Nephron (organoid): ENCODE data around the gene SLC25A34.

Experiments used
- H3K27ac Mint-ChIP-seq, 3 experiments: 2 replicates each; pipeline ENCODE4 v1.8.0; 2020; ENCODE audit warnings: mixed read lengths in 3 of 3, mild to moderate bottlenecking in 2 of 3, moderate library complexity in 1 of 3
- H3K27me3 Mint-ChIP-seq: 2 replicates; pipeline ENCODE4 v1.8.0; 2021; ENCODE audit warnings: low read depth, mild to moderate bottlenecking, moderate library complexity, mixed read lengths
- H3K36me3 Mint-ChIP-seq: 2 replicates; pipeline ENCODE4 v1.8.0; 2020; ENCODE audit warnings: low read depth, mixed read lengths
- H3K4me1 Mint-ChIP-seq: 2 replicates; pipeline ENCODE4 v1.8.0; 2020; ENCODE audit warnings: mixed read lengths
- H3K4me3 Mint-ChIP-seq, 3 experiments: 2 replicates each; pipeline ENCODE4 v1.8.0; 2020; ENCODE audit warnings: mild to moderate bottlenecking in 3 of 3, mixed read lengths in 3 of 3, moderate library complexity in 2 of 3
- H3K9me3 Mint-ChIP-seq: 2 replicates; pipeline ENCODE4 v1.8.0; 2020; ENCODE audit warnings: mixed read lengths
- TF ChIP-seq, protein P1 (sequence below), 3 experiments: fragments of 200-600 bp; sonication (generic); IDR thresholded peaks; one replicate each; pipeline ENCODE4 v1.5.0; 2021; ENCODE audit warnings: antibody characterized with exemption in 3 of 3; ENCODE audit not compliant: unreplicated experiment in 3 of 3

SLC25A34 gene

DNA sequence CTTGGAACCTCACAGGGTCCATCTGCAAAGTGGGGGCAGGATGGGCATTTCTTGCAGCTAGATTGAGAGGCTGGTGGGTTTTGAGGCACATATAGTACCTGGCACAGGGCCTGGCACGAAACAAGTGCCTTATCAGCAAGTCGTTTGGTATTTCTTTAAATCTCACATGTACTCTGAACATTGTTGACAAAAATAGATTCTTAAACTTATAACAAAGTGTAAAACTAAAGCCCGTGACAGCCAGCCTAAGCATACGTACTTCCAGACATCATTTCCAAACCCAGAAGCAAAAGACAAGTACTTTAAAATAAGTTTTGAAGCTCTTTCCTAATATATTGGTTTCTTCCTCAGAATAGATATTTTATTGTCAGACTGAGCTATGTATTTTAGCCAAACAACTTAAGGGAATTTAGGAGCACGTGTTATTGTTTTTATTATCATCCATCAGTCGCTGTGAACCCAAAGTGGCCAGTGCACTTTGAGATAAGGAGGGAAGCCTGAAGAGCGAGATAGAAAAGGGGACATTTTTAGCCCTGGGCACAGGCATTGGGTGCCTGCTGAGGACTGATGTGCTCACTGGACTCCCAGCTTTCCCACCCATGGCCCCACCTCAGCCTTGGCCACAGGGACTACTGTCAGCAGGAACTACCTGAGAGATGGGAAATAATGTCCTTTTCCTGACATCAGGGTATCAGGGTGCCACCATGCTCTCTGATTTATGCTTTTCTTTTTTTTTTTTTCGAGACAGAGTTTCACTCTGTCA is 25.5 kb downstream of the SLC25A34 start:
- TF ChIP-seq, protein P1, sequence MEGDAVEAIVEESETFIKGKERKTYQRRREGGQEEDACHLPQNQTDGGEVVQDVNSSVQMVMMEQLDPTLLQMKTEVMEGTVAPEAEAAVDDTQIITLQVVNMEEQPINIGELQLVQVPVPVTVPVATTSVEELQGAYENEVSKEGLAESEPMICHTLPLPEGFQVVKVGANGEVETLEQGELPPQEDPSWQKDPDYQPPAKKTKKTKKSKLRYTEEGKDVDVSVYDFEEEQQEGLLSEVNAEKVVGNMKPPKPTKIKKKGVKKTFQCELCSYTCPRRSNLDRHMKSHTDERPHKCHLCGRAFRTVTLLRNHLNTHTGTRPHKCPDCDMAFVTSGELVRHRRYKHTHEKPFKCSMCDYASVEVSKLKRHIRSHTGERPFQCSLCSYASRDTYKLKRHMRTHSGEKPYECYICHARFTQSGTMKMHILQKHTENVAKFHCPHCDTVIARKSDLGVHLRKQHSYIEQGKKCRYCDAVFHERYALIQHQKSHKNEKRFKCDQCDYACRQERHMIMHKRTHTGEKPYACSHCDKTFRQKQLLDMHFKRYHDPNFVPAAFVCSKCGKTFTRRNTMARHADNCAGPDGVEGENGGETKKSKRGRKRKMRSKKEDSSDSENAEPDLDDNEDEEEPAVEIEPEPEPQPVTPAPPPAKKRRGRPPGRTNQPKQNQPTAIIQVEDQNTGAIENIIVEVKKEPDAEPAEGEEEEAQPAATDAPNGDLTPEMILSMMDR (IDR thresholded peaks at IDR 0.05; ENCODE audit: unreplicated experiment in 3 of 3) = no peak
- peaks cover 43% of the 10 kb centered on the region for H3K4me1 Mint-ChIP-seq

DNA sequence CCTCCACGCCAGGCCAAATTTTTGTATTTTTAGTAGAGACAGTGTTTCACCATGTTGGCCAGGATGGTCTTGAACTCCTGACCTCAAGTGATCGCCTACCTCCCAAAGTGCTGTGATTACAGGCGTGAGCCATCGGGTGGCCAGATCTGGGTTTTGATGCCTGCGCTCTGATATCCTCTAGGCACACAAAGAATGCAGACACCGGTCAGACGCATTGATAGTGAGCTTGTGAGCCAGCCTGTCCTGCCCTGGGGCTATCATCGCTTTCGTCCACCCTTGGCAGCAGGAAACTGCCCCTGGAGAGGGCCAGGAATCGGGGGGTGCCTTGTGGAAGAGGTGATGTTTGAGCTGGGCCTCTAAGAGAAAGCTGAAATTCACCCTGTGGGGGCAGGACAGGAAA is 26.5 kb downstream of the SLC25A34 start:
- Mint-ChIP-seq H3K9me3 (no peaks in the 10 kb centered on the region), H3K4me1 (peaks cover 38% of the 10 kb centered on the region), H3K4me3 (no peak overlapping the region), H3K27ac (peak overlapping the region in 1 of 3 experiments; percentile 58), H3K27me3 (no peaks in the 10 kb centered on the region), H3K36me3 (peaks cover 32% of the 10 kb centered on the region)
- TF ChIP-seq, protein P1 (IDR thresholded peaks at IDR 0.05; ENCODE audit: unreplicated experiment in 3 of 3) = no peak

More for the DNA sequence above, 25.5 kb downstream of the SLC25A34 start:
- Mint-ChIP-seq H3K27me3 (no peaks in the 10 kb centered on the region), H3K9me3 (no peaks in the 10 kb centered on the region), H3K36me3 (peaks cover 32% of the 10 kb centered on the region), H3K4me3 (peak overlapping the region; percentile 90 to 95 (median 95)), H3K27ac (peak overlapping the region; percentile 93 to 97 (median 96))

DNA sequence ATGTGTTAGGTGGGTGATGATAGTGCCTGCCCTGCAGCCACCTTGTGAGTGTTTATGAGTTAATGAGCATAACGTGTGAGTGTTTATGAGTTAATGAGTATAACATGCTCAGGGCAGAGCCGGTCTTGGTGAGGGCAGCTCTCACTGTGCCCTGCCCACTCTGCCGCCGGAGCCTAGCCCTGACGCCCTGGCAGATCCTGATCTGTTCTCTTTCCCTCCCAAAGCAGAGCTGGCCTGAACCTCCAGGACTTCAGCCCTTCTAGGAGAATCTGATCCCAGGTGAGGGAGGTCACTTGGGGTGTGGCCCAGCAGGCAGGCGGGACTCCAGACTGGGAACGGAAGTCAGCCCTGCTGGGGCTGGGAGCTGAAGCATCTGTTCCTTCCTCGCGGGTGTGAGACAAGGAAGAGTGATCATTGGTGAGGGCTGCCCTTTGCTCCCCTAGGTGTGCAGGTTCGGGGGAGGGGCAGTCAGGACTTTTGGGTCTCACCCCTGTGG is 28.3 kb downstream of the SLC25A34 start:
- Mint-ChIP-seq H3K27me3 (no peaks in the 10 kb centered on the region), H3K4me1 (peaks cover 36% of the 10 kb centered on the region), H3K9me3 (no peaks in the 10 kb centered on the region), H3K4me3 (peak overlapping the region in 1 of 3 experiments; percentile 39), H3K27ac (no peak overlapping the region), H3K36me3 (peaks cover 37% of the 10 kb centered on the region)
- TF ChIP-seq, protein P1 (IDR thresholded peaks at IDR 0.05; ENCODE audit: unreplicated experiment in 3 of 3) = no peak

DNA sequence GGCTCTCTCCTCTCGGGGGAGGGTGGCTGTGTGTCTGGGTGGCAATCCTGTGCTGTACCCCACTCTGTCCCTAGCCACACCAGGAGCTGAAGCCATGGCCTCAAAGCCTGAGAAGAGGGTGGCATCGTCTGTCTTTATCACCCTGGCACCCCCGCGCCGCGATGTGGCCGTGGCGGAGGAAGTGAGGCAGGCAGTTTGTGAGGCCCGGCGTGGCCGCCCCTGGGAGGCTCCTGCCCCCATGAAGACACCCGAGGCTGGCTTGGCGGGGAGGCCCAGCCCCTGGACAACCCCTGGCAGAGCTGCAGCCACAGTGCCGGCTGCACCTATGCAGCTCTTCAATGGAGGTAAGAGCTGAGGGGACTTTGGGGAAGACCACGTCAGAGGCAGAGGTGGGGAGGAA is 28.8 kb downstream of the SLC25A34 start:
- Mint-ChIP-seq H3K9me3 (no peaks in the 10 kb centered on the region), H3K27ac (no peak overlapping the region), H3K27me3 (no peaks in the 10 kb centered on the region), H3K4me3 (no peak overlapping the region), H3K36me3 (peaks cover 37% of the 10 kb centered on the region), H3K4me1 (peaks cover 32% of the 10 kb centered on the region)
- TF ChIP-seq, protein P1 (IDR thresholded peaks at IDR 0.05; ENCODE audit: unreplicated experiment in 3 of 3) = no peak

DNA sequence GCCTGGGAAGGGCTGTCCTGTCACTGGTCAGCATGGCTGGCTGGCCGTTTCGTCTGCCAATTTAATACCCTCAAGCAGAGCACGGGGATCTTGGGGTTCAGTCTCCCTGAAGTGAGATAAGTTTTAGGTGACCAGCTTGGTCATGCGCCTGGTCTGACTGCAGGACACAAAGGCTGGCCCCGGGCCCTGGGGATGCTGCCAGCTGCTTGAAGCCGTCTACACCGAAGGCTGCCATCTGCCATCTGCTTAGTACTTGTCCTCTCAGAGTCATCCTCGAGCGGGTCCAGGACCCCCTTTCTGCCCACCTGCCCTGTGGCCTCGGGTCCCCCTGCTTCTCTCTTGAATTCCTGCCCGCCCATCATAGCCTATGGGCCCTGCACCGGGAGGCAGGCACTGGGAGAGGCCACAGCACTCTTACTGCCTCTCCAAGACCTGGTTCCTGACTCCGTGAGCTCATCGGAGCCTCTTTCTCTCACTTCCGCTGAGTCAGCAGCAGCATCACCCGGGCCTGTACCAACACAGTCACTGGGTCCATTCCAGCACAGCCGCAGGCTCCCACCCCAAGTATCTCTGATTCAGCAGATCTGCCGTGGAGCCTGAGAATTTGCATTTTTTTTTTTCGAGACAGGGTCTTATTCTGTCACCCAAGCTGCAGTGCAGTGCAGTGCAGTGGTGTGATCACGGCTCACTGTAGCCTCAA is 29.6 kb downstream of the SLC25A34 start:
- H3K9me3 Mint-ChIP-seq = no peaks in the 10 kb centered on the region
- TF ChIP-seq, protein P1 (IDR thresholded peaks at IDR 0.05; ENCODE audit: unreplicated experiment in 3 of 3) = no peak
- no peak overlapping the region for H3K4me3 Mint-ChIP-seq
- peaks cover 43% of the 10 kb centered on the region for H3K36me3 Mint-ChIP-seq
- H3K27me3 Mint-ChIP-seq = no peaks in the 10 kb centered on the region
- H3K4me1 Mint-ChIP-seq = peaks cover 29% of the 10 kb centered on the region
- no peak overlapping the region for H3K27ac Mint-ChIP-seq
